ENCODE results near the gene MOK.

MOK gene

DNA sequence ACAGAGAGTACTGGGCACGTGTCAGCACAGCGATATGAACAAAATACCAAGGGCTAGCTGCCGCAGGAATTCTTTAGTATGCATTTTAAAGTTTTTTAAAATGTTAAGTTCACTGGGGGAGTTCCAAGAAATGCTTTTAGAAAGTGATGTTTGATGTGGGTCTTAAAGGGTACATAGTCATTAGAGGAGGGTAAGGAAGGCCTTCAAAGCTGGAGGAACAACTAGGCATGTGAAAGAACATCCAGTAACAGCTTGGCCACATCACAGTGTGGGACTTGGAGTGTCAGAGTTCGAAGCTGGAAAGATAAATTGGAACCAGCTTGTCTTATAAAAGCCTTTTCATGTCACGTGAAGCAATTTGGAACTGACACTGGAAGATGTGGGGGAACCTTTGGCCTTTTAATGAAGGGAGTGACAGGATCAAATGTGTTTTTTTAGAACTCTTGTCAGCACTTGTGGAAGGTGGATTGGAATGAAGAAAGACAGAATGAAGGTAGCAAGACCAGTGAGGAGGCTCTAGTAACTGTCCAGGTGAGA, 107.6 kb downstream of the MOK start:
- DNase-seq, result no peak

DNA sequence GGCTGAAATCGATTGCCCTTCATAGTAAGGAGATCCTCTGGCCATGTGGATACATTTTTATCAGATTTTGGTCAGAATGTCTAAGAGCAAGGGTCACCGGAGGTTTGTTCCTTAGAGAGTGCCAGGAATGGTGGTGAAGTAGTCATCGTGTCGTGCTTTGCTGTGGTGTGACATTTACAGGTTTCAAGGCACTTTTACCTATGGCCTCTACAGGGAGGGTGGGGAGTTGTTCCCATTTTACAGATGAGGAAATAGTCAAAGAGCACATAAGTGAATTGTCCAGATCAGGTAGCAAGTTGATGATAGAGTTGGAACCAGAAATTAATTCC, 108.1 kb downstream of the MOK start:
- DNase-seq, result no peak

DNA sequence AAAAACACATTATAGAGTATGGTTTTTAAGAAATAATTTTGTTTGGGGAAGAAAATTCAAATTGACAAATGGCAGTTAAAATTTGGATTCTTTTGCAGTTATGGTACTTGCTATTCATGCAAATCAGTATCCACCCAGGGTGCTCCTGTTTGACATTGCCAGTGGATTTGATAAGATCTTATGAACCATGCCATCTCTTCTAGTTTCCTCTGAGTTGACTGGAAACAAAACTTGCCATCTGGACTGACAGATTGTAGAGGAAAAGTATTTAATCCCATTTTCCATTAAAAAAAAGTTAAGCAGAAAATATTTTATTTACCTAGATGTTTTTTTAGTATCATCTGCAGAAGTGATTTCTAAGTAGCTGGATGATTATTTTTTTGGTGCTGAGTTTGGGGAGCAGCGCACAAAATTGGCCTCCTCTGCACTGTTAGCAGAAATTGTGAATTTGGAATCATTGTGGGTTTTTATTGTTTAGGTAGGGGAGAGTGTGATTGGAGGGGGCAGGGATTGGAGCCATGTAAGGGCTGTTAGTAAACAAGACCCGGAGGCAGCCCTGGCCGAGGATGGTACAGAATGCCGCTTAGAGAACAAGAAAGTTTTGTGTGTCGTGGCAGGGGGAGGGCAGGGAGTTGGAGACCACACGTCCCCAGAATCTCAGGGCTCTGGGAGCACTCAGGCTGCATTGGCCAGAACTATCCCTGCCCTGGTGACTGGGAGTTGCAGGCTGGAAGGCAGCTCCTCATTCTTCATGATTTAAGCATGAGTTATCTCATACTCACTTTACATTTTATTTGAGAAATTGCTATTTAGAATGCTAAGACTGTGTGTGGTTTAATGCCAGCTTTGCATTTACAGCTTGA, 108.7 kb downstream of the MOK start:
- DNase-seq, result no peak

DNA sequence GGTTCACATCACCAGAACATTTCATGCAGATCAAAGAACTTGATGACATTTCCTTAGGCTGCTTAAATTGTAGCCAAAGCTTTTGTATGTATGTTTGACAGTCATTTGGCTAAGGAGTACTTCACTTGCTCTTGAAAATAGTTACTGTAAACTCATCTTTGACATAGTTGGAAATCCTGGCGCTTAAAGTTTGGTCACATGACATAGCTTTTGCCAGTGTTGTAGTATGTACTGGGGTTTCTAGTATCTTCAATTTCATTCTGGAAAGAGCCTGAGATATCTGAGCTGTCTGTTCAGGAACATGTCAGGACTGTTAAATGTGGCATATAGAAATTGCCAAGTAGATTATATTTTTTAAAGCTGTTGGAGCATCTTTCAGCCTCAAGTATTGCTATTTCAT, 109.5 kb downstream of the MOK start:
- no peak for DNase-seq

DNA sequence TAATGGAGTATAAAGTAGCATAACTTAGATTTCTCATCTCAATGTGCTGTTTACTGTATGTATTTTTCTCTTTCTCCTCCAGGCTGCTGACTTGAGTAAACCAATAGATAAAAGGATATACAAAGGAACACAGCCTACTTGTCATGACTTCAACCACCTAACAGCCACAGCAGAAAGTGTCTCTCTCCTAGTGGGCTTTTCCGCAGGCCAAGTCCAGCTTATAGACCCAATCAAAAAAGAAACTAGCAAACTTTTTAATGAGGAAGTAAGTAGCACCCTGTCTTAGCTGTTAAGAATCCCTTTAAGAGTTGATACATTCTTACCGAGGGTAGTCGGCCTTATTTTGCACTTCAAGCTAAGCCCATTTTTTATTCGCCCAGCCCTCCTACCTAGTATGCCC, 110.1 kb downstream of the MOK start:
- DNase-seq, result no peak

DNA sequence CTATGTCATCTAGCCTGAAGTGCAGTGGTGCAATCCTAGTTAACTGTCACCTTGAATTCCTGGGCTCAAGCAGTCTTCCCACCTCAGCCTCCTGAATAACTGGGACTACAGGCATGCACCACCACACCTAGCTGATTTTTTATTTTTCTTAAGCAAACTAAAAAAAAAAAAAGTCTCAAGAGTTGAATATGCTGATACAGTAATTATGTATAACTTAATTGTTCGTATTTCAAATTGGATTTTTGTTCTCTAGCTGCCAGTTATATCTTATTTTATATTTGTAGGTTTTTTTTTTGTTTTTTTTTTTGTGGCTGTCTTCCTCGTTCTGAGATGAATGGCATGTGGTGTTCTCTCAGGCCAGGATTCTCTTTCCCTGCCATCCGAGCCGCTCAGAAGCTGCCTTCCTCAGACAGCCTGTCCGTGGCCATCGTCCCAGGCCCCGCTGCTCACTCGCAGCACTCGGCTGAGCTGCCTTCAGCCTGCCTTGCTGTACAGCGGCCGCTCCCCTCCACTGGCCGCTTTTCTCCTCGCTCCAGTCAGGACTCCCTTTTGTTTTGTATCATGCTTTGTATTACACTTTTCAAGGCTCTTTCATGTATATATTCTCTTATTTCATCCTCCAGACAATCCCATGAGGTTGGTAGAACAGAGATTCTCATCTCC, 112.0 kb downstream of the MOK start:
- DNase-seq, result no peak

DNA sequence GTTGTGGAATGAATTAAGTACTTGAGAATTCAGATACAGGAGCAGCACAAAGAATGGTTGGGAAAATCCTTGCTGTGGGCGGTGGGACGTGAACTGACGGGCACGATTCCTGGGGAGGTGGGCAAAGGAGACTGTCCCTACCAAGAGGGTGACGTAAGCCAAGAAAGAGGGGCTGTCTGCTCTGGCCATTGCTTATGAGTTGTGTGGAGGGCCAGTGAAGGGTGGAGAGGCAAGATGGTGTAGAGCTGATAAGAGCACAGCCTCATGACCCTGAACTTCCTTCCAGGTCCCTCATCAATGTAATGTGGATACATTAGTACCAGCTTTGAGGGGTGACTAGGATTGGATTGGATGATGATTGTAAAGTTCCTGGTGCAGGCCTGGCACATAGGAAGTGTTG, 115.1 kb downstream of the MOK start:
- DNase-seq, result no peak

DNA sequence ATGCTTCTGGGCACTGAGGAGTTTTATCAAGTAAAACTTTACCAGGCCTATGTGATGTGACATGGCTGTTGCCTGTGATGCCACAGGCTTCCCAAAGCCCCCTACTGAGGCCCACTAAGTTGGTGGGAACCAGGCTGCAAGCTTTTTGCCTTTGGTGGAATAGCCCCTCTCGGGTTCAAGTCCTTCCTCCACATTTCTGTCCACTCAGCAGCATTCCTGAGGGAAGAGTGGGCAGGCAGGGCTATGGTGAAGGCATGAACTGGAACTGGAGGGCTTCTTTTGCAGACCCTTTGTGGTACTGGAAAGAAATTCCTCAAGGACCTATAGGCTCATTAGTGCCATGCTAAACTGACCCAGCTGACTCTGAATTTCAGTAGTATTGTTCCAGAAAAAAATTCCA, 116.8 kb downstream of the MOK start:
- no peak for DNase-seq

DNA sequence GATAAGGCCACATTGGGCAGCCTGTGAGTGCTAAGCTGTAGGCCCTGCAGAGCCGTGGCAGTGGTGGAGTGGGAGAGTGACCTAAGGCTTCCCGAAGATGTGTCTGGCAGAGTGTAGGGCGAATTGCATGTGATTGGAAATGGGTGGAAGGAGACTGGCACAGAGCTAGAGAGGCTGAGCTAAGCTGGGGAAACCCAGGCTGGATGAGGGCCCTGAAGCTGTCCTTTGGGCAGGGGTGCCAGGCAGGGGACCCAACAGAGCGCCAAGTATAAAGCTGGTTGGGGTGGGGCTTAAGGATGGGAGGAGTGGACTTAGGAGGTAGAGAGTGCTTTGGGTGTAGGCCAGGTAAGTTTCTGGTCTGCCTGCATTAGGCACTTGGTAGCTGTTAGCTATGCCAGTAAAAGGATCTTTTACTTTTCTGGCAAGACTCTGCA, 117.4 kb downstream of the MOK start:
- no peak for DNase-seq

DNA sequence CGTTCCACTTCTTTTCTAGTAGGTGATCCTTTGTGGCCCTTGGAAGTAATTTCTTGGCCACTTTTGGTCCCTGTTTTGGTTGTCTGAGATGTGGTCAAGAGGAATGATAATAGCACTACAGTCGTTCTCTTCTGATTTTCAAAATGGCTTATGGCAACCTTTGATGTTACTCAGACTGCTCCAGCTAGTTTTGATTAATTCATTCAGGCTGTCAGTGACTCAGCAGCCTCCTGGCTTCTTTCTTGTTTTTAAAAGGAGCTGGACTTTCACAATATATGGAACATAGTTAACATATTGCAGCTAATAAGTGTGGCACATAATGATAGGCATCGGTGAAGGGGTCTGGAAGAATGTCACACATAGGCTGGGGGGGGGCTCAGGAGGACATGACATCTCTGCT, 117.9 kb downstream of the MOK start:
- no peak for DNase-seq

DNA sequence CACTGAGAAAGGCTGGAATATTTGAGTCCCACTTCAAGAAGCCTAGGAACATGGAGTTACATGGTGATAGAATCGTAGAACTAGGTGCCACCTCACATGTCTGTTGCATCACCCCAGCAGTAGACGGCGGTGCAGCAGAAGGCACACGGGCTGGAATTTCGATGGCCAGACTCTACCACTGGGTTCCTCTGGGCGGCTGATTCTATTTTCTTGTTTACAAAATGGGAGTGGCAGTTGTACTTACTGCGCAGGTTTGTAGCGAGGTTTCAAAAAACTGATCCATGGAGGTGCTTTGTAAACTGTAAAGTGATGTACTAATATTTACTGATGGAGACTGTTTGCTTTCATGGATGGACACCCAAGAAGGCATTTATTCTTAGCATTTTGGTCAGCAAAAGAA, 119.6 kb downstream of the MOK start:
- no peak for DNase-seq

DNA sequence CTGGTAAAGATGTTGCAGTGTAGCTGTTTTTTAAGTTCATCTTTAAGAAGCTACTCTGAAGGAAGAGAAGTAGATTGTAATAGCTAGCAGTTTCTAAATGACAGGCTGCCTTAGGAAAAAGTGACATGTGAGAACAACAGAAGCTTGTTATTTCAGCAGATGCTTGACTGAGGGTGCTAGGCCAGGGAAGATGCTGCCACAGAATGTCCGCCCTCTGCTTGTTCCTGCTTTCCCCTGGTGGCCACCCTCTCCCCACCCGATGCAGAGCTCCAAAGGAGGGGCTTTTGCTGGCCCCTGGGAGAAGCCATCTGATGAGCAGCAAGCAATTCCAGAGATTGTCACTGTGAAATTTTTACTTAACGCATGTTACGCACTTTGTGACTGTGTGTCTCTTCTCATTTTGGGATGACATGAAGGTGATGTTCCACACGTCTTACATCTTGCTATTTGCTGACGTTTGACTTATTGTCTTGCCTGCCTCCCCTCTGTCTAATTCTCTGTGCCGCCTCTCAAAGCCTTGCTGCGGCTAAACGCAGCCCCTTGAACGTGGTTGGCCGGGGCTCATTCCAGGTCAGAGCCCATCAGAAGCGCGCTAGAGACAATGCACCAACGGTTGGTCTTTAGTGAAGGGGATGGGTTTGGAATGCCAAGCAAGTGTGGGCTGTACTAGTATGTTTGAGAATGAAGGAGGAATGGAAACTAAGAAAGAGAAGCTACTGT, 120.5 kb downstream of the MOK start:
- no peak for DNase-seq

DNA sequence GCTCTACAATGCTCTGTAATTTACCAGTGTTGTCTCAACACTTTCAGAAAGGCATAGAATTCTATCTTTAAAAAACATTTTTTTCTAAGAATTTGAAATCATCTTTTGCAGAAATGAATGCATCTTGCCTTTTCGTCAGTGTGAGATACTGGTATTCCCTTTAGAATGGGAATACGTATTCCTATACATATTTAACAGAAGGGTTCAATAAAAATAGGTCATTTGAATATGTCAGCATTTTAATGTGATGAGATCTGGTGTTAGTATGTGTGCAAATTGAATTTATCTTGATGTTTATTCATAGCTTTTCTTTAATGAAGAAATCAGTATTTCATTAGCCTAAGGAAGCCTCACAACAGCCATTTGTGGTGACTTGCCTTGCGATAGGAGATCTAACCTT, 121.1 kb downstream of the MOK start:
- DNase-seq, result no peak

DNA sequence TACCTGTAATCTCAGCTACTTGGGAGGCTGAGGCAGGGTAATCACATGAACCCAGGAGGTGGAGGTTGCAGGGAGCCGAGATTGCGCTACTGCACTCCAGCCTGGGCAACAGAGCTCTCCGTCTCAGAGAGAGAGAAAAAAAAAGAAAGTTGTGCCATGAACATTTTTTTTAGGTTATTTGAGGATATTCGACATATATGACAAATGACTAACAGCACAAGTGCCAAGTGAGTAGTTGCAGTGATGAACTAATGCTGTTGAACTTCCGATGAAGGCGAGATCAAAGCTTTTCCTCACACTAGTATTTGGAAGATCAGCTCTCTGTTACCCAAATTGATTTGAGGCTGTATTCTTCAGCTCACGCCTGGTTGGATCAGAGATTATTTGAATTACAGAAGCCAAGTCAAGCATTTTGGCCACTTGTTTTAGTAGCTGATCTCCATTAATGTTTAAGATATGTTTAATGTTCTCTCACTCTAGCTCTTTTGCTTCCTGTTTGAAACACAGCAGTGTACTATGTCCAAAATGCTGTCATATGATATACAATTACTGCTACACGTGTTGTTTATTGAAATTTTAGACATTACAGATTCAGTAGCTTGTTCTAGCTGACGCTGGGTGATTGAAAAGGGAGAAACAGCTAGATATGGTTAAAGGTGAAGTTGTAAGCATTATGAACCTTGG, 121.9 kb downstream of the MOK start:
- no peak for DNase-seq

DNA sequence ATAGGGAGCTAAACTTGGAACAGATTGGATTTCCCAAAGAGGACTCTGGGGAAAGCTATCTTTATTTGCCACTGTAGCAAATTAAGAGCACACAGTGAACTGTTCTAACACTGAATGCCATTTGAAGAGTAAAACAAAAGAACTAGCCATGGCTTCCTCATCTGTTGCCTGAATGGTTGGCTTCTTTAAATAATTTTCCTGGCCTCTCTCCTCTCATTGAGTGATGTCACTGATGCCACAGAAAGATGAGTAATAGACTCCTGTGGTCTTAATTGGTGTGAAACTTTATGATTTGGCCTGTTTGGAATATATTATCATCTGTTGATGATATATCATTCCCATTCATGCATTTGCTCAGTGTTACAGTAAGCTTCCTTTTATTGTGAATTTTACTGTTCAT, 122.8 kb downstream of the MOK start:
- no peak for DNase-seq

DNA sequence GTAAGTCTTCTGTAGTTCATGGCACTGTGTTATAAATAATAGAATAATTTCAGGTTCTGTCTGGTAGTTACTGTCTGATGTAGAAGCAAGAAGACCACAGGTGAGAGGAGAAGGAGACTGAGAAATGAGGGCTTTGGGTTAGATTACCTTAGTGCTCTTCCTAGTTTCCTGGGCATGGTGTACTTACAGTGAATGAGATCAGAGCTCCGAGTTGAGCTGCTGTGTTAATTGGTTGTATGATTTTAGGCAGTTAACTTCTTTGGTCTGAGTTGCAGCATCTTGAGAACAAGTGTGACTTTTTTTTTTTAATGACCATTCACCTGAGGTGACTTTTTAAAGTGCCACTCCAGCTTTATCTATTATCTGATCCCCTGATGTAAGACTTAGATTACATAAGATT, 123.8 kb downstream of the MOK start:
- no peak for DNase-seq

DNA sequence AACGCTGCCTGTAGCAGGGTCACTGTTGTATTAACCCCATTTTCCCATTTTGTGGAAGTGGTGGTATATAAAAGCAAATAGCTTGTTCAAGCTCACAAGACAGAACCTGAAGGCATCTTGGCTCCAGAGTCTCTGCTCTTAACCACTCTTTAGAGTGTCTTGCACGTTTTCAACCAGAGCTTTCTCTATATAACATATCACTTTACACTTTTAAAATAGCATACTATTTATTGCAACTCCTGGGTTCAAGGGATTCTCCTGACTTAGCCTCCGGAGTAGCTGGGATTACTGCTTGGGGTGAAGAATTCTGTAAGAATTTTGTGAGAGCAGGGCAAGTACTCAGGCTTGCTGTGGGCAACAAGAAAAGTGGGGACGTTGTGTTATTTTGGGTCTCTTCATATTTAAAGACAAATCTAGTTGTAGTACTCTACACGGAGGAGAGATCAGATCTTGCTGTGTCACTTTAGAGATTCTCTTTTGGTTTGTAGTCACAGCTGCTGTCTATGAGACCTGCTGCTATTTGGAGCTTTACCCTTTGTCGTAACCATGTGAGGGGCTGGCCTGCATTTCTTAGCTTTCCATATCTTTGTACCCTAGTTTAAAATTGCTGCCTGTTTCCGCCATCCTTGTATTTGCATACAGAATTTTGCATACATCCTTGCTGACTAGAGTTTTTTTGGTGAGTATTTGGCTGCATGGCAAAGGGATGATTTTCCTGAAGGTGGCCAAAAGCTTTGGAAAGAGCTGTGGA, 124.5 kb downstream of the MOK start:
- DNase-seq, result no peak

Data from GF-D8 (cell line).